HG03045 (cell line): ENCODE data around the gene CACNA1D.

Experiments
- ATAC-seq: cut with Tn5 transposase; IDR thresholded peaks from one replicate; pipeline ENCODE4 v1.9.1; 2021; ENCODE audit warnings: mild to moderate bottlenecking, moderate library complexity; ENCODE audit not compliant: unreplicated experiment

Gene CACNA1D

GRCh38 chr3:53708001-53708621 is 213.7 kb downstream of the CACNA1D start:
- no peak for ATAC-seq

GRCh38 chr3:53709256-53709655 is 214.8 kb downstream of the CACNA1D start:
- ATAC-seq = no peak

DNA sequence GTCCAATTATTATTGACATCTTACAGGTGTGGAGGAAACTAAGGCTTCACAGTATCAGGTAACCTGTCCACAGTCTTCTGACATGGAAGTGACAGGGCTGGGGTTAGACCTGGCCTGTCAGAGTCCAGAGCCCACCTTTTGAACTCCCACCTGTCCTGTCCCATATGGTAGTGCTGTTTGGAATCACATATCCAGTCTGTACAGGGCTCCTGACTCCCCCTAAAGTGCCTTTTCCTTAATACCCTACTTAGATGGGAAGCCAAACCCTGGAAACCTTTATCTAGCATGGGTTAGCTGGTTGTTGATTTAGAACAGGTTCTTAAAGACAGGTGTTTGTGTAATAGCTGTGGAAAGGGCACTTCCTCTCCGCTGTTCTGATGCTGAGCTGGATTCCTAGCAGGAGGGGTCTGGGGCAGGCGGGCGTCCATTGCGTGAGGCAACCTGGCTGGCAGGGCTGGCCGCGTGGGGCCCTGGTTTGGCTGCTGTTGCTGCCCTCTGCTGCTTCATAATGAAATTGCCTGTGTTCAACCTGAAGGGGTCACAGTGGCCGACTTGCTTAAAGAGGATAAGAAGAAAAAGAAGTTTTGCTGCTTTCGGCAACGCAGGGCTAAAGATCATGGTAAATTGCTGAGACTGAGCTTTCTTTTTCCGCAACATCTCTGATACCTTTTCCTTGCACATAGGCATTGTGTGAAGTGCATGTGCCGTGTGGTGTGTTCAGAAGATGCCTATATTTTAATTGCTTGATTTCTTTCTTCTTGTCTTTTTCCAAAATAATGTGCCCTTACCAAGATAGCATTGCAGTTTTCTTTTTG is 215.7 kb downstream of the CACNA1D start:
- peak; percentile 56 for ATAC-seq

DNA sequence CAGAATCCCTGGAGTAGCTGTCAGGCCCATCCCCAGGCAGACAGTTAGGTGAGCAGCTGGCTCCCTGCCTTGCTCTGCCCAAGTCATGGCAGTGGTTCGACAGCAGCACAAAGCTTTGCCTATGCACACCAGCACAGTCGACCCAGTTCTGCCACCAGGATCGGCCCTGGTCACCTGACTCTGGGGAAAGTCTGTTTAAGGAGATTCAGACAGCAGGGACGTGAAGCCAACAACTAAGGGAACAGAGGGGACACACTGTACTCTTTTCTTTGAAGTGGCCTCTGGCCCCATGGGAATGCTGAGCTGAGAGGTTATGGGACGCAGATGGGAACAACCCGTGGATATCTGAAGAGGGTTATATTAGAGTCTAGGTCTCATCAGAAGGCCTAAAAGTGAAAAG is 217.0 kb downstream of the CACNA1D start:
- ATAC-seq = no peak

GRCh38 chr3:53712817-53713388 is 218.5 kb downstream of the CACNA1D start:
- ATAC-seq = no peak

DNA sequence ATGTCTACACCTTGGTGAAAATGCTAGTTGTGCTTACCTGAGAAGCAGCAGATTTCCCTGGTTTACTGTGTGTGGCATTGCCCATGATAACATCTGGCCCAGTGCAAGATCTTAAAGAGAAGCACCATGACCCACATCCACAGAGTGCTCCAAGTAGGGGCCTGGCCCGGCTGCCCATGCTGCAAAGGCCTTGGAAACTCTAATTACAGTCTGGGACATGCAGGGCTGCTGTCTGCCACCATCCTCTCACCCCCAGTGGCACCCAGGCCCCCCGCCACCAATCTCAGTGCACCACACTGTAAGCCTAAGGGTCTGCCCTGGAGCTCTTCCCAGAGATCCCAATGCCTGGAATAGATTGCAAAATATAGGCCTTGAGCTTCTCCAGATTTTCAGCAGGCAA is 219.2 kb downstream of the CACNA1D start:
- no peak for ATAC-seq

DNA sequence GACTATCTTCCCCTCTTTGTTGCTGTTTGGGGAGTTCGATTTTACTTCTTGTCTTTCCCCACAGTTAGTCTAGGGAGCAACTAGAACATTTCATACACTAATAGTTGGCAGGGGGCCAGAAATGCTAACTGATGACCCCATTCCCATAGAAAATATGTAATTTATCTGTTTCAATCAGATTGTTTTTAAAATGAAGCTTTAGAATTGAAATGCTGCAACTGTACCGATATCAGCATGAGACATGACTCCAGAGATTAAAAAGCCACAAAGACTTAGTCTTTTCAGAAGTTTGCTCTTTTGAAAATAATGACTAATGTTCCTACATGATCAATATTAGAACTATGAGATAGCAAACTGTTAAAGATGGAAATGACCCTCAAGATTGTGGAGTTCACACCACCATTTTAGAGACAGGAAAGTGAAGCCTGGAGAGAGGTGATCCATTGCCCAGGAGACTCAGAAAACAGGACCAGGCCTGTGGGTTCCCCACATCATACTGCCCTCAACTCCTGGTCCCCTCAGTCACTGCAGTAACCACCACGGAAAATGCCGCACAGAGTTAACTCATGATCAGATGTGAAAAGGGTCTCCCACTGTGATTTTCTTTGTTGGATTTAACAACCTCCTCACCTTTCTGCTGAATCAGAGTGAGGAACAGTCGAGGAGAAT is 221.5 kb downstream of the CACNA1D start:
- no peak for ATAC-seq

- ATAC-seq = no peak
These were observed 222.6 kb downstream of the CACNA1D start for GRCh38 chr3:53716998-53717397.

DNA sequence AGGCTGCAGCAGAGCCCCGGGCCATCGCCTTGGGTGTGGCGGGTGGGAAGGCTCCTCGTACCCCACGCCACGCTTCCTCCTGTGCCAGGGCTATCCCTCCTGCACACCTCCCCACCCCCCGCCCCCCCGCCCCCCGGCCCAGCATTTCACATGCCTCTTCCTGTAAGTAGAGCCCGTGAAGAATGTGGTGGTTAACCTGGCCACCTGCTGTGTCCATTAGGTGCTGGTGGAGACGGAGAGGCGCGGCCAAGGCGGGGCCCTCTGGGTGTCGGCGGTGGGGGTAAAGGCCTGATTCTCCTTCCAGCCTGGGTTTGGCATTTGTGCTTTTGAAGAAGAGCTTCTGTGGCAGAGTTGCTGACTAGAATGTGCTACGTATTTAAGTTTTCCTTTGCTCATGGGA is 224.1 kb downstream of the CACNA1D start:
- no peak for ATAC-seq

DNA sequence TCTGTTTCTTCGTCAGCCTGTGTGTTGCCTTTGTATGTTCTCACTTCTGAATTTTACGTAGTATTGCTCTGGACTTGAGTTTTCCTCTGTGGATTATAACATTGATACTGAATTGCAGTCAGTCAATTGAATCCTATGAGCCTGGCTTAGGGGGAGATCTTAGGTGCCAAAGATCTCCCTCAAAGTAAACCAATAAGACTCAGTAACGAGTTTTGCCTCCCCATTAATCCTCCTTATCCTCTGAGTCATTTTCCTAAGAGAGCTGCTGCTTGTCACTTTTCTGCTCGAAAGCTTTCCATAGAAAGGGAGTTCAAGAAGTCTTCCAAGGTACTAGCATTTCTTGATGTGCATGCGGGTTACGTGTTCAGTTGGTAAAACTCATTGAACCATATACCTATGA is 225.4 kb downstream of the CACNA1D start:
- no peak for ATAC-seq

GRCh38 chr3:53721187-53722119 is 227.0 kb downstream of the CACNA1D start:
- no peak for ATAC-seq

DNA sequence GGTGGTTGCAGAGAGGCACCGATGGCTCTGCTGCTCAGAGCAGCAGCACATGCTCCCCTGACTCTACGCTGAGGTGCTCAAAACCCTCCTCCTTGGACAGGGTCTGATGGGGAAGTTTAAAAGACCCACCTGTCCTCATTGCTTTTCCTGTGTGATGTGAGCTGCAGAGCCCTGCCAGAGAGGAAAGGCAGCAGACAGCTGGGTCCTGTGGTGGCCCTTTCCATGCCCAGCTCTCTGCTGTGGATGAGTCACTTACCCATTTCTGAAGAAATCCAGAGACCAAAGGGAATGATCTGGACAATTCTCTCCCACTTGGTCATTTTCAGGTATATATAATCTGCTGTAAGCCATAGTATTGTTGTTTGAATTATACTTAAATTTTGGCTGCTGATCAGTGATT is 230.2 kb downstream of the CACNA1D start:
- ATAC-seq = no peak

DNA sequence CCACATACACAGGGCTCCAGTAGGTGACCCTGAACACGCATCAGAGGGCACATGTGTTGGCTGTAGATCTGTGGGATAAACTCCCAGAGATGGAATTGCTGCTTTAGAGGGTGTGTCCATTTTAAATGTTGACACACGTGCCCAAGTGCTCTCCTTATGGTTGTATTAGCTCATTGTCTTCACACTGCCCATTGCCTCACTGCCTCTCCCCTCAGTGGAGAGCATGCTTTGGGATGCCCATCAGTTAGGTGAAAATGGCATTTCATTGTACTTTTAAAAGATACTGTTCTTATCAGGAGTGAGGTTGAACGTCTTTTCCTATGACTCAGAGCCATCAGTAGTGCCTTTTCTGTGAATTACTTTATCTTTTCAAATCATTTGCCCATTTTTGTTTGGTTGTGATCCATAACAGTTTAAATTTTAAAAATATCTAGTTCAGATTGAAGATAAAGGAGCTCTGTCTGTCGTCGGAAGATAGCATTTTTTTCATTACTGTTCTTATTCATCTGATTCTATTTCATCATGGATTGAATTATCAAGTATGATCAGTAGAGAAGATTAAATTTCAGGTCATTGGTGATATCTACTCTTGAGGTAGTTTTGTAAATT is 231.1 kb downstream of the CACNA1D start:
- no peak for ATAC-seq

- ATAC-seq = no peak
These were observed 232.2 kb downstream of the CACNA1D start for GRCh38 chr3:53726643-53727042.

GRCh38 chr3:53728606-53729005 is 234.2 kb downstream of the CACNA1D start:
- ATAC-seq = no peak

GRCh38 chr3:53729159-53729558 is 234.7 kb downstream of the CACNA1D start:
- no peak for ATAC-seq

DNA sequence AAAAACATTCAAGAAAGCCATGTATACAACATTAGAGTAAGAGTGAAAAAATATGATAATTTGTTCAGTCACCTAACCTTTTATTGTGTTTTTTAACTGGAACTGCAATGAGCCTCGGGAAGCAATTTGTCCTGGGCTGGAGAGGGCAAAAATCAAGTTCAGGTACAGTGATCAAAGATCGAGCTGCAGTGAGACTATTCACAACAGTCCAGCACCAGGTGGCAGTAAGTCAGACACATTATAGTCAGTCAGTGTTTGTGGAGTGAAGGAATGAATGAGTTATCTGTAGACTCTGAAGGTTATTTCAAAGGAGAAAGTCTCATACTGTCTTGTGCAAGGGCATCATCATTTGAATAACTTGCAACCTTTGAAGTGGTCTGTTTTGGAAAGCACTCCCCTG is 235.2 kb downstream of the CACNA1D start:
- no peak for ATAC-seq

DNA sequence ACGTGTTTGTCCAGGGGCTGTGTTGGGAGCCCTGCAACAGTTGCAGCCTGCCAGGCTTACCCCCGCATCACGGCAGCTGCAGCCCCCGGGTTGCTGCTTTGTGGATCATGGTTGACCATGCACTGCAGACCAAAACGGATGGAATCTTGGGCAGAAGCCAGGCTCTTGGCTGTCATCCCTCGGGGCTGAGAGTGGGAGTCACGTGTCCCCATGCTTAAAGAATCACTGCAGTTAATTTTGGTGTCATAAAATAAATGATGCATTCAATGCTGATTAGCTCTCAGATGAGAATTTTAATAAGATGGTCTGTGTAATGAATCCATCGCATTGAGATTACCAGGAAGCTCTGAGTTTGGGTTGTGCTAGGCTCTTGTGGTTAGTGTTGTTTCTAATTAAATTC is 236.2 kb downstream of the CACNA1D start:
- ATAC-seq = no peak

GRCh38 chr3:53731934-53732624 is 237.7 kb downstream of the CACNA1D start:
- ATAC-seq = no peak

GRCh38 chr3:53733446-53733845 is 239.0 kb downstream of the CACNA1D start:
- ATAC-seq = no peak
